ENCODE measurements around the gene MAP1LC3B.

MAP1LC3B gene

GRCh38 chr16:87387942-87388817 is 4.0 kb upstream of the MAP1LC3B start (continued):
- TF ChIP-seq ZNF449 (tag by site-specific recombination; IDR thresholded peaks at IDR 0.05), result no peak; the same call in 1 of the 2 replicates
- peak; percentile 97 for TF ChIP-seq KLF10 (tag by site-specific recombination; IDR thresholded peaks at IDR 0.05)
- TF ChIP-seq REPIN1 (tag by site-specific recombination; IDR thresholded peaks at IDR 0.05; ENCODE audit: low read depth), result no peak; the same call in 1 of the 2 replicates
- TF ChIP-seq FEZF1 (tag by site-specific recombination; IDR thresholded peaks at IDR 0.05), result peak; percentile 70; the same call in 1 of the 2 replicates
- TF ChIP-seq MZF1 (tag by site-specific recombination; IDR thresholded peaks at IDR 0.05; ENCODE audit: borderline replicate concordance), result no peak
- TF ChIP-seq ZNF211 (tag by site-specific recombination; IDR thresholded peaks at IDR 0.05; ENCODE audit: low read depth), result no peak
- TF ChIP-seq REST (tag by site-specific recombination; IDR thresholded peaks at IDR 0.05), result no peak
- TF ChIP-seq ZNF133 (tag by site-specific recombination; IDR thresholded peaks at IDR 0.05), result no peak
- TF ChIP-seq PRDM2 (tag by site-specific recombination; IDR thresholded peaks at IDR 0.05; ENCODE audit: borderline replicate concordance), result no peak
- no peak for TF ChIP-seq ZNF548 (tag by site-specific recombination; IDR thresholded peaks at IDR 0.05)
- peak; percentile 87 for TF ChIP-seq SP2 (tag by site-specific recombination; IDR thresholded peaks at IDR 0.05)
- no peak for TF ChIP-seq GFI1B (tag by site-specific recombination; IDR thresholded peaks at IDR 0.05)
- no peak for TF ChIP-seq ZNF350 (tag by site-specific recombination; IDR thresholded peaks at IDR 0.05)
- no peak for TF ChIP-seq ZNF37A (tag by site-specific recombination; IDR thresholded peaks at IDR 0.05)
- peak; percentile 98 for TF ChIP-seq MEIS1 (CRISPR knock-in tag; IDR thresholded peaks at IDR 0.05; ENCODE audit: borderline replicate concordance)
- no peak for TF ChIP-seq ZNF398 (tag by site-specific recombination; IDR thresholded peaks at IDR 0.05)
- no peak for TF ChIP-seq ZNF433 (tag by site-specific recombination; IDR thresholded peaks at IDR 0.05; ENCODE audit: low read depth)
- TF ChIP-seq ZNF155 (tag by site-specific recombination; IDR thresholded peaks at IDR 0.05), result no peak
- no peak for TF ChIP-seq ZNF707 (tag by site-specific recombination; IDR thresholded peaks at IDR 0.05)
- TF ChIP-seq ZNF140 (tag by site-specific recombination; IDR thresholded peaks at IDR 0.05), result no peak
- TF ChIP-seq ZNF626 (tag by site-specific recombination; IDR thresholded peaks at IDR 0.05), result 0 out of 2 replicates have a peak, but pooled peaks have one; percentile 48
- no peak for TF ChIP-seq HIC1 (tag by site-specific recombination; IDR thresholded peaks at IDR 0.05)
